Aorta (tissue), 5 donors: ENCODE data around the gene POLR1A. TPM values are rescaled to one million over a fixed set of nuclear protein-coding genes. Genes with fewer than 3 reads are reported as not detected.

Source experiments
- ATAC-seq: fragments of 200-7000 bp; cut with Tn5 transposase; one replicate; pipeline ENCODE4 v1.9.1; 2022; ENCODE audit warnings: moderate library complexity; ENCODE audit not compliant: low FRiP score
- DNase-seq, 2 donors: peaks; one replicate each; pipeline ENCODE4 v3.0.0-alpha.2; 2020
- H3K27ac ChIP-seq, 2 donors: one replicate each; pipeline ENCODE4 v1.5.1; 2013; ENCODE audit warnings: low read length in 2 of 2, mild to moderate bottlenecking in 2 of 2, moderate library complexity in 2 of 2, control low read depth in 1 of 2, inconsistent platforms in 1 of 2, low read depth in 1 of 2
- H3K27me3 ChIP-seq, 2 donors: one replicate each; pipeline ENCODE4 v1.6.1; 2013; ENCODE audit warnings: control low read depth in 1 of 2, low read length in 1 of 2, mild to moderate bottlenecking in 1 of 2, moderate library complexity in 1 of 2; ENCODE audit not compliant: insufficient read depth in 2 of 2, control insufficient read depth in 1 of 2
- H3K36me3 ChIP-seq, 2 donors: one replicate each; pipeline ENCODE4 v1.6.1; 2013; ENCODE audit warnings: control low read depth in 1 of 2, low read length in 1 of 2, mild to moderate bottlenecking in 1 of 2; ENCODE audit not compliant: insufficient read depth in 2 of 2, control insufficient read depth in 1 of 2
- H3K4me1 ChIP-seq, 2 donors: one replicate each; pipeline ENCODE4 v1.6.1; 2013; ENCODE audit warnings: low read length in 2 of 2, control low read depth in 1 of 2, mild to moderate bottlenecking in 1 of 2, moderate library complexity in 1 of 2; ENCODE audit not compliant: insufficient read depth in 2 of 2, control insufficient read depth in 1 of 2
- H3K4me3 ChIP-seq, 2 donors: one replicate each; pipeline ENCODE4 v1.5.1; 2013; ENCODE audit warnings: low read length in 2 of 2, control low read depth in 1 of 2, mild to moderate bottlenecking in 1 of 2
- H3K9me3 ChIP-seq: one replicate; pipeline ENCODE4 v1.6.1; 2013; ENCODE audit warnings: mild to moderate bottlenecking, low read length; ENCODE audit not compliant: control insufficient read depth
- WGBS, 2 donors: extraction: QIAGEN DNeasy Blood & Tissue Kit; methylation state at CpG; one replicate each; pipeline ENCODE4 v1.1.7; 2013; 5-methylcytosine and 5-hydroxymethylcytosine counted together
- intact Hi-C, 2 donors: fragments of 100-400 bp; cut with DNase I; formaldehyde crosslinking; loops; one replicate each; pipeline versions ENCODE4 v1.14.2 to v1.15.0; 2022
- polyA plus RNA-seq, 2 donors: library from polyadenylated mRNA; stranded (reverse); fragments of 200-250 nt; gene quantifications; one replicate each; pipeline ENCODE4 v1.2.3, GENCODE V29; 2013
- total RNA-seq, 2 donors: library from RNA; stranded (reverse); fragmentation: NEBNext Ultra II Directional; extraction: Animal tissue kit (Norgen Biotek cat#: 25700); gene quantifications; one replicate each; pipeline ENCODE4 v1.2.1, GENCODE V29; 2021
- donor health status: healthy with polysubstance abuse.
- donor health status: Bipolar disorder and iron deficiency.
- donor health status: DM: no; HTN: no; CAD: no.
- donor health status: DM: no; HTN: no; CAD: no.
- donor health status: DM: yes; HTN: yes; CAD: no.

The POLR1A gene
- total and polyA plus RNA-seq, 4 donors, result 1.4 to 31.5 (median 16.4) TPM

DNA sequence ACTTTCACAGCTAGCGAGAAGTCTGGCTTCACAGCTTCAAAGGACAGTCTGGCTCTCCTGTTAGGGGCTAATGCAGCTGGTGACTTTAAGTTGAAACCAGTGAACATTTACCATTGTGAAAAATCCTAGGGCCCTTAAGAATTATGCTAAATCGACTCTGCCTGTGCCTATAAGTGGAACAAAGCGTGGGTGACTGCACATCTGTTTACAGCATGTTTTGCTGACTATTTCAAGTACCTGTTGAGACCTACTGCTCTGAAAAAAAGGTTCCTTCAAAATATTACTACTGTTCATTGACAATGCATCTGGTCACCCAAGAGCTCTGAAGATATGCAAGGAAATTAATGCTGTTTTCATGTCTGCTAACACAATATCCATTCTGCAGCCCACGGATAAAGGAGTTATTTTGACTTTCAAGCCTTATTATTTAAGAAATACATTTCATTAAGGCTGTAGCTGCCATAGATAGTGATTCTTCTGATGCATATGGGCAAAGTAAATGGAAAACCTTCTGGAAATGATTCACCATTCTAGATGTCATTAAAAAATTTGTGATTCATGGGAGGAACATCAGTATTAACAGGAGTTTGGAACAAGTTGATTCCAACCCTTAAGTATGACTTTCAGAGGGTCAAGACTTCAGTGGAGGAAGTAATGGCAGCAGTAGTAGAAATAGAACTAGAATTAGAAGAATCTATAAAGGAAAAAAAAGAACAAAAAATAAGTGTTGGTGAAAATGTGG is 48.9 kb downstream of the POLR1A start:
- Histone ChIP-seq H3K4me3 (no peak overlapping the region), H3K4me1 (no peaks in the 10 kb centered on the region), H3K27ac (no peak overlapping the region), H3K36me3 (peaks cover 8 to 11% of the 10 kb centered on the region in 2 donors), H3K27me3 (no peaks in the 10 kb centered on the region), H3K9me3 (no peaks in the 10 kb centered on the region)
- DNase-seq (no peak), ATAC-seq (no peak)
- WGBS, 2 donors, result 94 to 97% methylated on average over 4 of the region's 4 CpGs
- intact Hi-C loops, result no loop called here

GRCh38 chr2:86055314-86055713 is 50.4 kb downstream of the POLR1A start:
- Histone ChIP-seq H3K4me3 (no peak overlapping the region), H3K9me3 (no peaks in the 10 kb centered on the region), H3K27me3 (no peaks in the 10 kb centered on the region), H3K4me1 (no peaks in the 10 kb centered on the region), H3K36me3 (peaks cover 6 to 11% of the 10 kb centered on the region in 2 donors), H3K27ac (no peak overlapping the region)
- ATAC-seq, result no peak
- 87 to 92% methylated on average over 3 of the region's 3 CpGs for WGBS, 2 donors
- DNase-seq, result peak in 1 of 2 donors; percentile 37
- intact Hi-C loops, result no loop called here

- no peaks in the 10 kb centered on the region for H3K27me3 ChIP-seq
- DNase-seq (peak in 1 of 2 donors; percentile 50), ATAC-seq (no peak)
- H3K27ac ChIP-seq, result no peak overlapping the region
- no peaks in the 10 kb centered on the region for H3K9me3 ChIP-seq
- intact Hi-C loops, result no loop called here
- no peak overlapping the region for H3K4me3 ChIP-seq
- no peaks in the 10 kb centered on the region for H3K4me1 ChIP-seq
- 94 to 95% methylated on average over 10 of the region's 10 CpGs for WGBS, 2 donors
- peaks cover 5 to 13% of the 10 kb centered on the region in 2 donors for H3K36me3 ChIP-seq
Measured at GRCh38 chr2:86054535-86055082, 51.1 kb downstream of the POLR1A start.

- 95 to 97% methylated on average over 4 of the region's 4 CpGs for WGBS, 2 donors
- H3K27ac ChIP-seq, result no peak overlapping the region
- ATAC-seq (no peak), DNase-seq (no peak)
- no peaks in the 10 kb centered on the region for H3K27me3 ChIP-seq
- no peak overlapping the region for H3K4me3 ChIP-seq
- no peaks in the 10 kb centered on the region for H3K4me1 ChIP-seq
- H3K9me3 ChIP-seq, result no peaks in the 10 kb centered on the region
- intact Hi-C loops, result no loop called here
- peaks cover 5 to 19% of the 10 kb centered on the region in 2 donors for H3K36me3 ChIP-seq
Measured at GRCh38 chr2:86053166-86053565, 52.5 kb downstream of the POLR1A start.

DNA sequence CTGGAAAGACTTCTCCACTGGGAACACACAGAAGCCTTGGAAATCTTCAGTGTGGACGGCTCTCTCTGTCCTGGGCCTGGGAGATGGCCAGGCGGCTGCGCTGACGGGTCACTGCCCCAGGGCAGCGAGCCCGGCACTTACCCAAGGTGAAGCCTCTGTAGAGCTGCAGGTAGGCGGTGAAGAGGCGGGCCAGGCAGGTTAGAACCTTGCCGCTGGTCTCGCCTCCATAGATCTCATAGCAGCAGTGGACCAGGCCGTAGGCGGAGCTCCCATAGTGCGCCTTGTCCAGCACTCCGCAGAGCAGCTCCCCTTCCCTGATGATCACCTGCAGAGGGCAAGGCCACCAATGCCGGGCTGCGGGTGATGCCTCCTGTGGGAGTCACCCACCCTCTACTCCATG is 53.0 kb downstream of the POLR1A start:
- intact Hi-C loops, result no loop called here
- peaks cover 5 to 19% of the 10 kb centered on the region in 2 donors for H3K36me3 ChIP-seq
- no peak overlapping the region for H3K4me3 ChIP-seq
- no peak overlapping the region for H3K27ac ChIP-seq
- no peaks in the 10 kb centered on the region for H3K27me3 ChIP-seq
- H3K4me1 ChIP-seq, result no peaks in the 10 kb centered on the region
- no peak for ATAC-seq
- DNase-seq, result peak in 1 of 2 donors; percentile 72
- H3K9me3 ChIP-seq, result no peaks in the 10 kb centered on the region
- WGBS, 2 donors, result 97 to 98% methylated on average over 16 of the region's 16 CpGs

- Histone ChIP-seq H3K4me1 (no peaks in the 10 kb centered on the region), H3K27ac (no peak overlapping the region), H3K27me3 (no peaks in the 10 kb centered on the region), H3K4me3 (no peak overlapping the region), H3K36me3 (peaks cover 5 to 19% of the 10 kb centered on the region in 2 donors), H3K9me3 (no peaks in the 10 kb centered on the region)
- intact Hi-C loops, result no loop called here
- no peak for ATAC-seq
- no peak for DNase-seq
- WGBS, 2 donors, result 81 to 82% methylated on average over 6 of the region's 6 CpGs
Measured at GRCh38 chr2:86052265-86052664, 53.4 kb downstream of the POLR1A start.

DNA sequence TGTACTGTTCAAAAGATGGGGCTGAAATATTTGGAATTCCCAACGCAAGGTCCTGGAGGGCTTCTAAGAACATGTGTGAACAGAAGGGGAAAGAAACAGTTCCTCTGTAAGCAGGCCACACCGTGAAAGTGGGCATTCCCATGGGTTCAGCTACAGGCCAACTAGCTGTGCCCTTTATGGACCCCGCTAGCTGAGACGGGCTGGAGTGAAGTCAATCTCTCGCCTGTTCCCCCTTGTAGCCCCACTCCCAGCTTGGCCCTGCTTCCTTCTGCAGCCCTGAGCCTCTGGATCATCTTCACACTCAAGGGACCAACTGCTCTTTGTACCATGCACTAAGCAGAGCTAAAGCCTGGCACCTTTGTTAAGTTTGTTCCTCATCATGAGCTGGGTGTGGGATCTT is 55.4 kb downstream of the POLR1A start:
- intact Hi-C loops, result no loop called here
- H3K27ac ChIP-seq, result no peak overlapping the region
- peaks cover 5 to 17% of the 10 kb centered on the region in 2 donors for H3K36me3 ChIP-seq
- H3K9me3 ChIP-seq, result no peaks in the 10 kb centered on the region
- WGBS, 2 donors, result 95 to 99% methylated on average over 5 of the region's 5 CpGs
- H3K4me3 ChIP-seq, result no peak overlapping the region
- H3K27me3 ChIP-seq, result no peaks in the 10 kb centered on the region
- ATAC-seq (no peak), DNase-seq (no peak)
- H3K4me1 ChIP-seq, result no peaks in the 10 kb centered on the region

GRCh38 chr2:86049529-86049928 is 56.2 kb downstream of the POLR1A start:
- ATAC-seq (no peak), DNase-seq (no peak)
- Histone ChIP-seq H3K27ac (no peak overlapping the region), H3K9me3 (no peaks in the 10 kb centered on the region), H3K4me3 (no peak overlapping the region), H3K36me3 (peaks cover 5 to 17% of the 10 kb centered on the region in 2 donors), H3K27me3 (no peaks in the 10 kb centered on the region), H3K4me1 (no peaks in the 10 kb centered on the region)
- intact Hi-C loops, result no loop called here
- 89 to 91% methylated on average over 1 of the region's 1 CpG for WGBS, 2 donors

DNA sequence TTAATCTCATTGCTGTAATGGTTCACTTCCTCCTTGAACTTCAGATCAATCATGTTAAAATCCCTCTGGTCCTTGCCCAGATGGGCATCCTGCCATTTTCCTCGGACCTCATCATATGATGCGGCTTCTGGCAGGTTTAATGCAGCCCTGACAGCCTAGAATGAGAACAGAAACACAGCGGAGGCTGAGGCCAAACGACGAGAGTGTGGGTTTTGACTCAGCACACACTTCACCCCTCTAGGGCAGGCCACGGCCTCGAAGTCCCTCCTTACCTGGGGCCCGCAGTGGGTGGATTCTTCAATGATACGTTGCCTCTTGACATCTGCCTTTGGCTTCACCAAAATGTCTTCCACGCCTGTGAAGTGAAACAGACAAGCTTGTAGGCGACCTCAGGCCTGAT is 56.8 kb downstream of the POLR1A start:
- H3K9me3 ChIP-seq, result no peaks in the 10 kb centered on the region
- H3K4me3 ChIP-seq, result no peak overlapping the region
- peaks cover 5 to 19% of the 10 kb centered on the region in 2 donors for H3K36me3 ChIP-seq
- DNase-seq (peak in 1 of 2 donors; percentile 53), ATAC-seq (no peak)
- 38 to 50% methylated on average over 11 of the region's 11 CpGs for WGBS, 2 donors
- no peak overlapping the region for H3K27ac ChIP-seq
- intact Hi-C loops, result no loop called here
- no peaks in the 10 kb centered on the region for H3K4me1 ChIP-seq
- no peaks in the 10 kb centered on the region for H3K27me3 ChIP-seq
